ENCODE measurements around the gene PAPPA.

GRCh38 chr9:116193636-116194035 lies 40.0 kb downstream of the PAPPA start:
- TF ChIP-seq CHCHD3 (CRISPR knock-in tag; IDR thresholded peaks at IDR 0.05) (no peak), KLF16 (IDR thresholded peaks at IDR 0.05) (no peak), MTA3 (IDR thresholded peaks at IDR 0.05; ENCODE audit: borderline replicate concordance) (no peak), YBX1 (IDR thresholded peaks at IDR 0.05) (no peak), ARID1B (IDR thresholded peaks at IDR 0.05) (no peak), TBL1XR1 (IDR thresholded peaks at IDR 0.05; ENCODE audit: low read length in 2 of 2) (no peak)
- TF ChIP-seq, protein P1, sequence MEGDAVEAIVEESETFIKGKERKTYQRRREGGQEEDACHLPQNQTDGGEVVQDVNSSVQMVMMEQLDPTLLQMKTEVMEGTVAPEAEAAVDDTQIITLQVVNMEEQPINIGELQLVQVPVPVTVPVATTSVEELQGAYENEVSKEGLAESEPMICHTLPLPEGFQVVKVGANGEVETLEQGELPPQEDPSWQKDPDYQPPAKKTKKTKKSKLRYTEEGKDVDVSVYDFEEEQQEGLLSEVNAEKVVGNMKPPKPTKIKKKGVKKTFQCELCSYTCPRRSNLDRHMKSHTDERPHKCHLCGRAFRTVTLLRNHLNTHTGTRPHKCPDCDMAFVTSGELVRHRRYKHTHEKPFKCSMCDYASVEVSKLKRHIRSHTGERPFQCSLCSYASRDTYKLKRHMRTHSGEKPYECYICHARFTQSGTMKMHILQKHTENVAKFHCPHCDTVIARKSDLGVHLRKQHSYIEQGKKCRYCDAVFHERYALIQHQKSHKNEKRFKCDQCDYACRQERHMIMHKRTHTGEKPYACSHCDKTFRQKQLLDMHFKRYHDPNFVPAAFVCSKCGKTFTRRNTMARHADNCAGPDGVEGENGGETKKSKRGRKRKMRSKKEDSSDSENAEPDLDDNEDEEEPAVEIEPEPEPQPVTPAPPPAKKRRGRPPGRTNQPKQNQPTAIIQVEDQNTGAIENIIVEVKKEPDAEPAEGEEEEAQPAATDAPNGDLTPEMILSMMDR (IDR thresholded peaks at IDR 0.05 in 2 of 3, conservative IDR thresholded peaks at IDR 0.05 in 1 of 3; ENCODE audit: insufficient read depth in 2 of 3, low read depth in 1 of 3, low read length in 3 of 3) = no peak
- TF ChIP-seq, protein P2, sequence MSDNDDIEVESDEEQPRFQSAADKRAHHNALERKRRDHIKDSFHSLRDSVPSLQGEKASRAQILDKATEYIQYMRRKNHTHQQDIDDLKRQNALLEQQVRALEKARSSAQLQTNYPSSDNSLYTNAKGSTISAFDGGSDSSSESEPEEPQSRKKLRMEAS (CRISPR knock-in tag; IDR thresholded peaks at IDR 0.05) = no peak
- TF ChIP-seq, protein P3, sequence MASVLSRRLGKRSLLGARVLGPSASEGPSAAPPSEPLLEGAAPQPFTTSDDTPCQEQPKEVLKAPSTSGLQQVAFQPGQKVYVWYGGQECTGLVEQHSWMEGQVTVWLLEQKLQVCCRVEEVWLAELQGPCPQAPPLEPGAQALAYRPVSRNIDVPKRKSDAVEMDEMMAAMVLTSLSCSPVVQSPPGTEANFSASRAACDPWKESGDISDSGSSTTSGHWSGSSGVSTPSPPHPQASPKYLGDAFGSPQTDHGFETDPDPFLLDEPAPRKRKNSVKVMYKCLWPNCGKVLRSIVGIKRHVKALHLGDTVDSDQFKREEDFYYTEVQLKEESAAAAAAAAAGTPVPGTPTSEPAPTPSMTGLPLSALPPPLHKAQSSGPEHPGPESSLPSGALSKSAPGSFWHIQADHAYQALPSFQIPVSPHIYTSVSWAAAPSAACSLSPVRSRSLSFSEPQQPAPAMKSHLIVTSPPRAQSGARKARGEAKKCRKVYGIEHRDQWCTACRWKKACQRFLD (CRISPR knock-in tag; IDR thresholded peaks at IDR 0.05) = no peak
